ENCODE data around the gene CAMK2A. TPM values are rescaled to one million over a fixed set of nuclear protein-coding genes. Genes with fewer than 3 reads are reported as not detected.

Gene CAMK2A
- total RNA-seq, 2 donors from 2014 or later, result 4.9 to 18.2 TPM

GRCh38 chr5:150202501-150202900 is 87.1 kb downstream of the CAMK2A start:
- no peaks in the 10 kb centered on the region for H3K4me1 ChIP-seq
- H3K27ac ChIP-seq, result no peak overlapping the region
- no peaks in the 10 kb centered on the region for H3K9me3 ChIP-seq
- no peaks in the 10 kb centered on the region for H3K36me3 ChIP-seq
- no peak for DNase-seq (ENCODE audit: low spot score)
- H3K27me3 ChIP-seq, result no peaks in the 10 kb centered on the region
- TF ChIP-seq, protein P1, sequence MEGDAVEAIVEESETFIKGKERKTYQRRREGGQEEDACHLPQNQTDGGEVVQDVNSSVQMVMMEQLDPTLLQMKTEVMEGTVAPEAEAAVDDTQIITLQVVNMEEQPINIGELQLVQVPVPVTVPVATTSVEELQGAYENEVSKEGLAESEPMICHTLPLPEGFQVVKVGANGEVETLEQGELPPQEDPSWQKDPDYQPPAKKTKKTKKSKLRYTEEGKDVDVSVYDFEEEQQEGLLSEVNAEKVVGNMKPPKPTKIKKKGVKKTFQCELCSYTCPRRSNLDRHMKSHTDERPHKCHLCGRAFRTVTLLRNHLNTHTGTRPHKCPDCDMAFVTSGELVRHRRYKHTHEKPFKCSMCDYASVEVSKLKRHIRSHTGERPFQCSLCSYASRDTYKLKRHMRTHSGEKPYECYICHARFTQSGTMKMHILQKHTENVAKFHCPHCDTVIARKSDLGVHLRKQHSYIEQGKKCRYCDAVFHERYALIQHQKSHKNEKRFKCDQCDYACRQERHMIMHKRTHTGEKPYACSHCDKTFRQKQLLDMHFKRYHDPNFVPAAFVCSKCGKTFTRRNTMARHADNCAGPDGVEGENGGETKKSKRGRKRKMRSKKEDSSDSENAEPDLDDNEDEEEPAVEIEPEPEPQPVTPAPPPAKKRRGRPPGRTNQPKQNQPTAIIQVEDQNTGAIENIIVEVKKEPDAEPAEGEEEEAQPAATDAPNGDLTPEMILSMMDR (IDR thresholded peaks at IDR 0.05), result no peak
- H3K4me3 ChIP-seq, result no peak overlapping the region

DNA sequence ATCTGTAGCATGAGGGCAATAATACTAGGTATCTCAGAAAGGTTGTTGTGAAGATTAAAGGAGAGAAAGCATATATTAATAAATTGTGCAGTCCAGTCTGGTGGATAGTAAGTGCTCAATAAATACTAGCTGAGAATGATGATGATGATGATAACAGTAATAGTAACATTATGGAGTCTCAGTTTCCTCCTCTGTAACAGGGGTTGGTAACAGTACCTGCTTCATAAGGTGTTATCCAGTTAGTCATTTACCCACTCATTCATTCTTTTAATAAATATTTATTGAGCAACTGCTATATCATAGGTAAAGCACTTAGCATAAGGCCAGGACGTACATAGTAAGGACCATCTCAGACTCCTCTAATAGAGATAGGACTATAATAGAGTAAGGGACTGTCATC is 92.1 kb downstream of the CAMK2A start:
- no peak overlapping the region for H3K4me3 ChIP-seq
- no peaks in the 10 kb centered on the region for H3K9me3 ChIP-seq
- no peaks in the 10 kb centered on the region for H3K27me3 ChIP-seq
- no peak overlapping the region for H3K27ac ChIP-seq
- no peaks in the 10 kb centered on the region for H3K4me1 ChIP-seq
- TF ChIP-seq, protein P1 (IDR thresholded peaks at IDR 0.05), result no peak
- DNase-seq (ENCODE audit: low spot score), result no peak
- H3K36me3 ChIP-seq, result no peaks in the 10 kb centered on the region

- TF ChIP-seq, protein P1 (IDR thresholded peaks at IDR 0.05), result no peak
- no peak overlapping the region for H3K27ac ChIP-seq
- no peaks in the 10 kb centered on the region for H3K27me3 ChIP-seq
- no peaks in the 10 kb centered on the region for H3K36me3 ChIP-seq
- DNase-seq (ENCODE audit: low spot score), result no peak
- H3K9me3 ChIP-seq, result no peaks in the 10 kb centered on the region
- no peak overlapping the region for H3K4me3 ChIP-seq
- H3K4me1 ChIP-seq, result no peaks in the 10 kb centered on the region
Observed at GRCh38 chr5:150196986-150197385, 92.6 kb downstream of the CAMK2A start.

DNA sequence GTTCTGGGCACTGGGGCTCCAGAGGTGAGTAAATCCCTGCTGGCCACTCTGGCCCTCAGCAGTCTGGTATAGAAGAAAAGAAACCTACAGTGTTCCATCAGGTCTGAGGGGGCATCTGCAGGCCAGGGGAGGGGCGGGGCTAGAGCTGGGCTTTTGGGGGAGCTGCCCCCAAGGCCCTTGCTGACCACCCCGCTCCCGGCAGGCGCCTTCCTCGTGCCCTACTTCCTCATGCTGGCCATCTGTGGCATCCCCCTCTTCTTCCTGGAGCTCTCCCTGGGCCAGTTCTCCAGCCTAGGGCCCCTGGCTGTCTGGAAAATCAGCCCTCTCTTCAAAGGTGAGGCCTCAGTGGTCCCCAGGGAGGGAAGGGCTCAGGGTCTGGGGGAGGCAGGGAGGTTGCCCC is 93.1 kb downstream of the CAMK2A start:
- no peak overlapping the region for H3K4me3 ChIP-seq
- no peaks in the 10 kb centered on the region for H3K9me3 ChIP-seq
- no peak overlapping the region for H3K27ac ChIP-seq
- TF ChIP-seq, protein P1 (IDR thresholded peaks at IDR 0.05), result no peak
- H3K36me3 ChIP-seq, result no peaks in the 10 kb centered on the region
- H3K27me3 ChIP-seq, result no peaks in the 10 kb centered on the region
- no peak for DNase-seq (ENCODE audit: low spot score)
- H3K4me1 ChIP-seq, result no peaks in the 10 kb centered on the region

GRCh38 chr5:150195736-150196485 is 93.7 kb downstream of the CAMK2A start:
- H3K27me3 ChIP-seq, result no peaks in the 10 kb centered on the region
- DNase-seq (ENCODE audit: low spot score), result no peak

More at GRCh38 chr5:150195736-150196485, 93.7 kb downstream of the CAMK2A start:
- Histone ChIP-seq H3K4me1 (no peaks in the 10 kb centered on the region), H3K36me3 (no peaks in the 10 kb centered on the region), H3K9me3 (no peaks in the 10 kb centered on the region), H3K4me3 (no peak overlapping the region), H3K27ac (no peak overlapping the region)
- TF ChIP-seq, protein P1 (IDR thresholded peaks at IDR 0.05), result no peak
